Heart left ventricle (tissue), 13 donors: ENCODE measurements around the gene TMEM204.

Experiments
- POLR2A ChIP-seq, 2 donors: fragments of 450-650 bp; IDR thresholded peaks; one replicate each; pipeline ENCODE4 v1.6.1; 2017; ENCODE audit warnings: antibody characterized with exemption in 2 of 2, mild to moderate bottlenecking in 2 of 2, moderate library complexity in 2 of 2
- TF ChIP-seq, protein P1 (sequence below), 12 donors: fragments of 200-600 bp; sonication (generic) in 4 of 12; IDR thresholded peaks; one replicate each; pipeline versions ENCODE4 v1.5.0 to v1.8.0; 2018 to 2022; ENCODE audit warnings: antibody characterized with exemption in 12 of 12, mild to moderate bottlenecking in 5 of 12
- donor health status: ischemic (EF 13 %, LVEDD 7.1; RV severe dilation, severe dysfunction).
- donor health status: DM: no; HTN: yes; CAD: no.
- donor health status: DM: no; HTN: no; CAD: no.
- donor health status: ischemic (EF 25% LVEDD 6.9; RV normal size, moderate dysfunction).
- donor health status: ischemic (EF 25% LVEDD 5.7; RV mildly dilated, moderate dysfunction).
- donor health status: ischemic (EF 35%, LVEDD 5.7; RV mildly dilated, moderate dysfunction).
- donor health status: nonischemic (EF 11% LVEDD 7.7; RV severe dilation, severe dysfunction).
- donor health status: DM: yes; HTN: yes; CAD: no.
- donor health status: PGD.
- donor health status: ischemic (EF 29% LVEDD 5.4; RV normal size, mild dysfunction).
- donor health status: nonischemic (EF 23%, LVEDD 6.1; RV moderate dilation, normal function).

DNA sequence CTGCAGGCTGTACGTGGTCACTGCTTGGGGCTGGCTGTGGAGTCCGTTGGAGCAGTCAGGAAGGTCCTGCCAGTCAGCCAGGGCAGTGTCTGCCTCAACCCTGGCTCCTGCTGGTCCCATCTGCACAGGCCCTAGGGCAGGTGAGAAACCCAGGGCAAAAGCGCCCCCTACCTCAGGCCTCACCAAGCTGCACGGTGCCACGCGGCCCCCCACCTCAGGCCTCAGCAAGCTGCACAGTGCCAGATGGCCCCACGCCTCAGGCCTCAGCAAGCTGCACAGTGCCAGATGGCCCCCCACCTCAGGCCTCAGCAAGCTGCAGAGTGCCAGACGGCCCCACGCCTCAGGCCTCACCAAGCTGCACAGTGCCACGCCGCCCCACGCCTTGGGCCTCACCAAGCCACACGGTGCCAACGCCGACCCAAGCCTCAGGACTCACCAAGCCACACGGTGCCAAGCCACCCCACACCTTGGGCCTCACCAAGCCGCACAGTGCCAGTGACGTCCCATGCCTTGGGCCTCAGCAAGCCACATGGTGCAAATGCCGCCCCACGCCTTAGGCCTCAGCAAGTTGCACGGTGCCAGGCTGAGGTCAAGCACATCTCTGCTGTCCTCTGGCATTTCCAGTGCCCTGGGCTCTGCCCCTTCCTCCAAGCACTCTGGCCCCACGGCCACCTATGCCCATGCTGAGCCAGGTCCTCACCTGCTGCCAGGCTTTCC lies 5.5 kb downstream of the TMEM204 start:
- TF ChIP-seq, protein P1, sequence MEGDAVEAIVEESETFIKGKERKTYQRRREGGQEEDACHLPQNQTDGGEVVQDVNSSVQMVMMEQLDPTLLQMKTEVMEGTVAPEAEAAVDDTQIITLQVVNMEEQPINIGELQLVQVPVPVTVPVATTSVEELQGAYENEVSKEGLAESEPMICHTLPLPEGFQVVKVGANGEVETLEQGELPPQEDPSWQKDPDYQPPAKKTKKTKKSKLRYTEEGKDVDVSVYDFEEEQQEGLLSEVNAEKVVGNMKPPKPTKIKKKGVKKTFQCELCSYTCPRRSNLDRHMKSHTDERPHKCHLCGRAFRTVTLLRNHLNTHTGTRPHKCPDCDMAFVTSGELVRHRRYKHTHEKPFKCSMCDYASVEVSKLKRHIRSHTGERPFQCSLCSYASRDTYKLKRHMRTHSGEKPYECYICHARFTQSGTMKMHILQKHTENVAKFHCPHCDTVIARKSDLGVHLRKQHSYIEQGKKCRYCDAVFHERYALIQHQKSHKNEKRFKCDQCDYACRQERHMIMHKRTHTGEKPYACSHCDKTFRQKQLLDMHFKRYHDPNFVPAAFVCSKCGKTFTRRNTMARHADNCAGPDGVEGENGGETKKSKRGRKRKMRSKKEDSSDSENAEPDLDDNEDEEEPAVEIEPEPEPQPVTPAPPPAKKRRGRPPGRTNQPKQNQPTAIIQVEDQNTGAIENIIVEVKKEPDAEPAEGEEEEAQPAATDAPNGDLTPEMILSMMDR (IDR thresholded peaks at IDR 0.05) = peak in 3 of 12 donors; percentile 10 to 34 (median 11)
- no peak for TF ChIP-seq POLR2A (IDR thresholded peaks at IDR 0.05)
